HG03469 (cell line): ENCODE measurements around the gene ITIH1.

ENCODE experiments used
- ATAC-seq: cut with Tn5 transposase; IDR thresholded peaks from one replicate; pipeline ENCODE4 v1.9.1; 2021; ENCODE audit warnings: mild to moderate bottlenecking, moderate library complexity, moderate number of reproducible peaks; ENCODE audit not compliant: unreplicated experiment

Gene ITIH1

GRCh38 chr3:52790337-52790736, 12.9 kb downstream of the ITIH1 start:
- no peak for ATAC-seq

GRCh38 chr3:52790741-52791140, 13.3 kb downstream of the ITIH1 start:
- no peak for ATAC-seq

GRCh38 chr3:52791366-52791765, 14.0 kb downstream of the ITIH1 start:
- ATAC-seq = no peak

GRCh38 chr3:52791928-52792327, 14.5 kb downstream of the ITIH1 start:
- no peak for ATAC-seq

GRCh38 chr3:52792413-52792812, 15.0 kb downstream of the ITIH1 start:
- no peak for ATAC-seq

GRCh38 chr3:52792961-52793695, 15.7 kb downstream of the ITIH1 start:
- ATAC-seq = no peak

GRCh38 chr3:52793702-52794611, 16.6 kb downstream of the ITIH1 start:
- no peak for ATAC-seq

- no peak for ATAC-seq
These were observed 17.3 kb downstream of the ITIH1 start, which contains the start of gene ITIH3 for GRCh38 chr3:52794612-52795099. Gene ITIH3 (plus strand): TSS chr3:52794796. CDS start chr3:52794804, 8 bp downstream.

- ATAC-seq = no peak
These were observed 18.0 kb downstream of the ITIH1 start for GRCh38 chr3:52795298-52795900.

- no peak for ATAC-seq
These were observed 19.0 kb downstream of the ITIH1 start for GRCh38 chr3:52796411-52796810.

GRCh38 chr3:52798376-52798977, 21.1 kb downstream of the ITIH1 start:
- ATAC-seq = no peak

GRCh38 chr3:52798978-52799476, 21.6 kb downstream of the ITIH1 start:
- ATAC-seq = no peak

- no peak for ATAC-seq
These were observed 22.7 kb downstream of the ITIH1 start for GRCh38 chr3:52800079-52800478.

- ATAC-seq = no peak
These were observed 24.4 kb downstream of the ITIH1 start for GRCh38 chr3:52801839-52802238.

GRCh38 chr3:52805270-52806039, 28.1 kb downstream of the ITIH1 start:
- no peak for ATAC-seq

- ATAC-seq = no peak
These were observed 31.8 kb downstream of the ITIH1 start for GRCh38 chr3:52809149-52809548.

- ATAC-seq = no peak
These were observed 32.4 kb downstream of the ITIH1 start for GRCh38 chr3:52809662-52810377.

GRCh38 chr3:52810923-52811322, 33.5 kb downstream of the ITIH1 start:
- no peak for ATAC-seq

GRCh38 chr3:52811452-52812011, 34.1 kb downstream of the ITIH1 start:
- ATAC-seq = no peak
